ENCODE data around the gene PHKG2.

The PHKG2 gene

GRCh38 chr16:30720694-30721093 is 27.5 kb upstream of the PHKG2 start:
- TF ChIP-seq CTCF (IDR thresholded peaks at IDR 0.05; ENCODE audit: unreplicated experiment in 3 of 3): no peak
- H3K27me3 Mint-ChIP-seq (ENCODE audit: low read depth): no peaks in the 10 kb centered on the region

GRCh38 chr16:30721167-30721566 is 27.1 kb upstream of the PHKG2 start:
- Mint-ChIP-seq H3K4me3 (no peak overlapping the region), H3K4me1 (no peaks in the 10 kb centered on the region), H3K27me3 (ENCODE audit: low read depth) (no peaks in the 10 kb centered on the region), H3K9me3 (no peaks in the 10 kb centered on the region), H3K36me3 (ENCODE audit: low read depth) (peaks cover 84% of the 10 kb centered on the region), H3K27ac (no peak overlapping the region)
- TF ChIP-seq CTCF (IDR thresholded peaks at IDR 0.05; ENCODE audit: unreplicated experiment in 3 of 3): no peak

More at GRCh38 chr16:30720694-30721093, 27.5 kb upstream of the PHKG2 start:
- H3K36me3 Mint-ChIP-seq (ENCODE audit: low read depth): peaks cover 84% of the 10 kb centered on the region
- H3K4me3 Mint-ChIP-seq: no peak overlapping the region
- no peak overlapping the region for H3K27ac Mint-ChIP-seq
- H3K4me1 Mint-ChIP-seq: no peaks in the 10 kb centered on the region
- H3K9me3 Mint-ChIP-seq: no peaks in the 10 kb centered on the region

GRCh38 chr16:30721606-30722005 is 26.6 kb upstream of the PHKG2 start:
- no peak overlapping the region for H3K27ac Mint-ChIP-seq

DNA sequence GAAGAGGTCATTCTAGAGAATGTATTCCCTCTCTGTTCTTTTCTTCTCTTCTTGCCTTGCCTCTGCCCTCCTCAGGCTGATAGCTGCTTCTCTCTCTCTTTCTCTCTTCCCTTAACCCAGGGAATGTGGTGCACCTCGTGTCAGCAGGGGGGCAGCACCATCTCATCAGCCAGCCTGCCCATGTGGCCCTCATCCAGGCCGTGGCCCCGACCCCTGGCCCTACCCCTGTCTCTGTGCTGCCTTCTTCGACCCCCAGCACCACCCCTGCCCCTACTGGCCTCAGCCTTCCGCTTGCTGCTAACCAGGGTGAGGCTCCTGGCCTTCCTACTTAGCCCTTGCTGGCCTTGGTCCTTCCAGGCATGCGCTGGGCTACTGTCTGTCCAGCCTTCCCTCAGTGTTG is 25.8 kb upstream of the PHKG2 start:
- TF ChIP-seq CTCF (IDR thresholded peaks at IDR 0.05; ENCODE audit: unreplicated experiment in 3 of 3): no peak
- H3K4me3 Mint-ChIP-seq: no peak overlapping the region
- no peaks in the 10 kb centered on the region for H3K27me3 Mint-ChIP-seq (ENCODE audit: low read depth)
- H3K4me1 Mint-ChIP-seq: no peaks in the 10 kb centered on the region
- H3K36me3 Mint-ChIP-seq (ENCODE audit: low read depth): peaks cover 79% of the 10 kb centered on the region
- no peaks in the 10 kb centered on the region for H3K9me3 Mint-ChIP-seq
- peak overlapping the region in 1 of 3 experiments; percentile 35 for H3K27ac Mint-ChIP-seq

More at GRCh38 chr16:30721606-30722005, 26.6 kb upstream of the PHKG2 start:
- TF ChIP-seq CTCF (IDR thresholded peaks at IDR 0.05; ENCODE audit: unreplicated experiment in 3 of 3): no peak
- H3K4me1 Mint-ChIP-seq: no peaks in the 10 kb centered on the region
- H3K36me3 Mint-ChIP-seq (ENCODE audit: low read depth): peaks cover 81% of the 10 kb centered on the region
- no peaks in the 10 kb centered on the region for H3K27me3 Mint-ChIP-seq (ENCODE audit: low read depth)
- no peak overlapping the region for H3K4me3 Mint-ChIP-seq
- no peaks in the 10 kb centered on the region for H3K9me3 Mint-ChIP-seq

DNA sequence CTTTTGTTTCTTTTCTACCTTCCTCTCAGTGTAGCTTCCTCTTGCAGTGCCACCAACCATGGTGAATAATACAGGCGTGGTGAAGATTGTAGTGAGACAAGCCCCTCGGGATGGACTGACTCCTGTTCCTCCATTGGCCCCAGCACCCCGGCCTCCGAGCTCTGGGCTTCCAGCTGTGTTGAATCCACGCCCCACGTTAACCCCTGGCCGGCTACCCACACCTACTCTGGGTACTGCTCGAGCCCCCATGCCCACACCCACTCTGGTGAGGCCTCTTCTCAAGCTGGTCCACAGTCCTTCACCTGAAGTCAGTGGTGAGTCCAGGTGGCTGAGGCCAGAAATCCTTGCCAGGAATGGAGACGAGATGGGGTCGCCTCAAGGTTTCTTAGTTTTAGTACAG is 25.3 kb upstream of the PHKG2 start:
- Mint-ChIP-seq H3K27me3 (ENCODE audit: low read depth) (no peaks in the 10 kb centered on the region), H3K4me1 (no peaks in the 10 kb centered on the region), H3K9me3 (no peaks in the 10 kb centered on the region), H3K4me3 (no peak overlapping the region), H3K36me3 (ENCODE audit: low read depth) (peaks cover 79% of the 10 kb centered on the region), H3K27ac (peak overlapping the region in 1 of 3 experiments; percentile 35)
- no peak for TF ChIP-seq CTCF (IDR thresholded peaks at IDR 0.05; ENCODE audit: unreplicated experiment in 3 of 3)

GRCh38 chr16:30723725-30724355 is 24.4 kb upstream of the PHKG2 start:
- H3K9me3 Mint-ChIP-seq: no peaks in the 10 kb centered on the region
- no peak overlapping the region for H3K4me3 Mint-ChIP-seq
- H3K4me1 Mint-ChIP-seq: no peaks in the 10 kb centered on the region
- no peak overlapping the region for H3K27ac Mint-ChIP-seq
- H3K36me3 Mint-ChIP-seq (ENCODE audit: low read depth): peaks cover 83% of the 10 kb centered on the region
- no peaks in the 10 kb centered on the region for H3K27me3 Mint-ChIP-seq (ENCODE audit: low read depth)
- TF ChIP-seq CTCF (IDR thresholded peaks at IDR 0.05; ENCODE audit: unreplicated experiment in 3 of 3): no peak

Measured in nephron (organoid).